NCI-H1092 (cell line): ENCODE measurements around the gene ST6GALNAC1.
"Not testable (repeated sequence)": the region's sequence is repeated elsewhere in the genome, so short reads cannot be mapped to it uniquely, and the experiment has no call there.

Experiments used
- DNase-seq: peaks from one replicate; lab custom pipeline; 2025; lab: John Stamatoyannopoulos, UW

The ST6GALNAC1 gene

DNA sequence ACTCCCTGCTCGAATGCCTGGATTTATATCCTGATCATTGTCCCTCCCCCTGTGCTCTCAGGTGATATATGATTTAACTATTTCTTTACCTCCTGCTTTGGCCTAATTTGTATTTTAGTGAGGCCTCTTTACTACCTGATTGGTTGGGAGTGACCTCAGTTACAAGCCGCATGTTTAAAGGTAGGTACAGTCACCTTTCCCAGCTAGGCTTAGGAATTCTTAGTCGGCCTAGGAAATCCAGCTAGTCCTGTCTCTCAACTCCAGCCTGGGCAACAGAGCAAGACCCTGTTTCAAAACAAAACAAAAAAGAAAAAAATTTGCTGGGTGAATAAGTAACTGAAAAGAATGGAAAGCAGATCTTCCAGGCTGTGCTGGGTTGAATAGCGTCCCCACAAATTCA, 31.1 kb downstream of the ST6GALNAC1 start:
- DNase-seq, result no peak

DNA sequence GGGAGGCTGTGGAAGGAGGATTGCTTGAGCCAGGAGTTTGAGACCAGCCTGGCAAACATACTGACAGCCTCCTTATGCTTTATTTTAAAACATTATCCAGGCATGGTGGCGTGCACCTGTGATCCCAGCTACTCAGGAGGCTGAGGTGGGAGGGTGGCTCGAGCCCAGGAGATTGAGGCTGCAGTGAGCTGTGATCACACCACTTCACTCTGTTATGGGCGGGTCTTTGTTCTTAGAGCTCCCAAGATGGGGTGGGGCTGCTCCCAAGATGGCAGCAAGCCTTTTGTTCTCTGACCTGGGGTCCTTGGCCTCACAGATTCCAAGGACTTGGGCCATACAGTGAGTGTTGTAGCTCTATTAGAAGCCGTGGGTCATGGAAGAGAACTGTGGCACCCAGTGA, 31.8 kb downstream of the ST6GALNAC1 start:
- DNase-seq, result no peak

DNA sequence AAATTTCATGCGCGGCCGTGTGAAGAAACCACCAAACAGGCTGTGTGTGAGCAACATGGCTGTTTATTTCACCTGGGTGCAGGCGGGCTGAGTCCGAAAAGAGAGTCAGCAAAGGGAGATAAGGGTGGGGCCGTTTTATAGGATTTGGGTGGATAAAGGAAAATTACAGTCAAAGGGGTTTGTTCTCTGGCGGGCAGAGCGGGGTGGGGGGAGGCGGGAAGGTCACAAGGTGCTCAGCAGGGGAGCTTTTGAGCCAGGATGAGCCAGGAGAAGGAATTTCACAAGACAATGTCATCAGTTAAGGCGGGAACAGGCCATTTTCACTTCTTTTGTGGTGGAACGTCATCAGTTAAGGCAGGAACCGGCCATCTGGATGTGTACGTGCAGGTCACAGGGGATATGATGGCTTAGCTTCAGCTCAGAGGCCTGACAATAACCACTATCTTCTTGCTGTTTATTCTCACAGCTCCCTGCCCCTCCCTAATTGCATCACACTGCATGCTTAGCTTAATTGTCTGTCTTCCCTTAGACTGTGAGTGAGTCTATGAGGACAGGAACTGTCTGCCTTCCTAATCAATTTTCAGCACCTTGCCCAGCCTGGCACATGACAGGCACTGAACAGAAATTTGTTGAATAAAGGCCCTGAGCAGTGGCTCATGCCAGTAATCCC, 32.3 kb downstream of the ST6GALNAC1 start:
- not testable (repeated sequence) for DNase-seq

DNA sequence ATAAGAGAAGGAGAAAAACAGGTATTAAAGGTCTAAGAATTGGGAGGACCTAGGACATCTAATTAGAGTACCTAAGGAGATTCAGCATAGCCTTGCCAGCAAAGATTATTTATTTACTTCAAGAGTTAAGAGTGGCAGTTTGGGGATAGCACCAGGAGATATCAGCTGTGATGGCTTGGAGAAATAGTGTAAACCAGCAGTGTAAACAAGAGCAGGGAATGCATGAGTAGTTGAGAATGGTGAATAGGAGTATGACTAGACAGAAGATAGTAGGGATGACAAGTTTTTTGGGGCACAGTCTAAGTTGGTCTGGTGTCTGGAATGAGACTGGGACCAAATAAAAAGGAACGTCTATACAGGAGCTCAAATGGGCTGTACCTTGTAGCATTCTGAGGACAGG, 36.9 kb downstream of the ST6GALNAC1 start:
- DNase-seq, result not testable (repeated sequence)

DNA sequence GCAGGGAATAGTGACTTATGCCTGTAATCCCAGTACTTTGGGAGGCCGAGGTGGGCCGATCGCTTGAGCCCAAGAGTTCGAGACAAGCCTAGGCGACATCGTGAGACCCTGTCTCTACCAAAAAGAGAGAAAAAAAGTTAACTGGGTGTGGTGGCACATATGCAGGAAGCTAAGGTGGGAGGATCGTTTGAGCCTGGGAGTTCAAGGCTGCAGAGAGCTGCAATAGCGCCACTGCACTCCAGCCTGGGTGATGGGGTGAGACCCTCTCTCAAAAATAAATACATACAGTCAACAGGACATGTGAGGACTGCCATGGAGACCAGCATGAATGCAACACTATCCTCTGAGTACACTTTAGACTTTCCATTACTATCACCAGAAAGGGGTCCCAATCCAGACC, 42.5 kb downstream of the ST6GALNAC1 start:
- no peak for DNase-seq

DNA sequence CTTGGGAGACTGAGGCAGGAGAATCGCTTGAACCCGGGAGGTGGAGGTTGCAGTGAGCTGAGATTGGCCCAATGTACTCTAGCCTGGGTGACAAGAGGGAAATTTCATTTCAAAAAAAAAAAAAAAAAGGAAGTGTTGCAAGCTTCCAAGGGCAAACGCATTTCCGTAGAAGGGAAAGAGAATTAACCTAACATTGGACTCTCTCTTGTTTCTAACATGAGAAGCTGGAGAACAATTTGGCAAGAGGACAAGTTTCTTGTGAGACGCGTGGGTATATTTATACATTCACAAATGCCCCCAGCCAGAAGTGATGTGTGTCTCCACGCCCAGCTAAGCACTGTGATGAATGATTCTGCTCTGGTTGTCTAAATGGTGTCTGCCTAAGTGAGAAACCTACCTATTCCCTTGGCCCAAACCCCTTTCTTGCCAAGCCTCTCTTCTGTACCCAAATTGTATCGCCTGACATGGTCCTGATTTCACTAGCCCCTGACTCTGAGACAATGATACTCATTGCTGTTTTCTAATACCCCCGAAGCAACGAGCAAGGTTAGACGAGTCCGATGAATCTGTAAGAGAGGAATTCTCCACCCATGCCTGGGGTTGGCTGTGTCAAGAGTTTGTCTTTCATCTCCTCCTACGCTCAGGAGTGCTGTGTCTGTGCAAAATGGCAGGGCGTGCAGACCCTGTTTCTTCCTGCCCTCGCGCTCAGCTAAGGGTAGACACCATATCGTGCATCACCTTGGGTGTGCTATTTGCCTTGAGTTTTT, 43.7 kb downstream of the ST6GALNAC1 start:
- no peak for DNase-seq

DNA sequence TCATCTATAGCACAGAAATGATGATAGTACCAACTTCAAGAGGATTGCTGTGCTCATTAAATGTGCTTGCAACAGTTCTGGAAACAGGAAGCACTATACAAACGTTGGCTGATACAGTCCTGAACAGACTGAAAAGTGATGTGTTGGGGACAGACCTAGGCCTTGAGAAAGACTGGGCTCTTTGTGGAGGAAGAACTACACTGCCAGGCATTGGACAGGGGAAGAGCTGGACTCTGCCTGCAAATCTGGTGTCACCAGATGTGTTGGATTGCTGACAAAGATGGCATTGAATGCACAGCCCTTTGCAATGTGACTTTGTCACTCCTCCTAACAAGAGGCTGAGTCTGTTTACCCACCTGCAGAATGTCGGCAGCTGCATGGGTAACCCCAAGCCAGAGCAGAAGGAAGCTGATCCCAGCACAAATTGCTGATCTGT, 45.5 kb downstream of the ST6GALNAC1 start:
- DNase-seq, result peak; percentile 35

DNA sequence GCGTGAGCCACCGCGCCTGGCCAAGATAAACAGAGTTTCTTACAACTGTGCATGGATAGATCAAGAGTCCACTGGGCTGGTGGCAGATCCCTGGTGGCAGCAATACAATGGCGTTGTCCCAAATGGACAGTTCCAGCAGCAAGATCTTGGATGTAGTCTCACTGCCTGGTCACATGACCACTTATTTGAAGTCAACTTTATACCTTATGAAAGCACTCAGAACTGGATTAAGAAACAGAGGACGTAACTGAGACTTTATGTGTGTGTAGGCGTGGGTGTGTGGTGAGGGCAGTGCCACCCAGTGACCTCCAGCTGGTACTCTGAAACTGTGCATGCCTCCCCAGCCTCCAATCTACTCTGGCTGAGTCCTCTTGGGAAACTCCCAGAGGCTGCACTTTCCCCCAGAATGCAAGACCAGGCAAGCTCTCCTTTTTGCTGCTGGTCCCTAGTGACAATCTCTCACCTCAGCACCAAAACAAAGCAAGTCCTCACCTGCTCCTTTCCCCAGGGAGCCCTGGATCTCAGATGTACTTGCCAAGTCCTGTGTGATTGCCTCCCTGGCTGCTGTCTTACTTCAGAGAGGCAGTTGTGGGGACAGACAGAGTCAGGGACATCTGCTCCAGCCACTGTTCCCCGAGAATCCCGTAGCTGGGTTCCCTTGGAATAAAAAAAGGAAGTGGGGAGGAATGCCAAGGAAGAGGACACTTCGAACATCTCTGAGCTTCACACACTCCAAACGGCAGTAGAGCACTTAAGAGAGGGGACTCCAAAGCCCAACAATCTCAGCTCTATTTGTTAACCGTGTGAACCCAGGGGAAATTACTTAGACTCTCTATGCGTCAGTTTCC, 46.2 kb downstream of the ST6GALNAC1 start:
- DNase-seq, result peak; percentile 35

DNA sequence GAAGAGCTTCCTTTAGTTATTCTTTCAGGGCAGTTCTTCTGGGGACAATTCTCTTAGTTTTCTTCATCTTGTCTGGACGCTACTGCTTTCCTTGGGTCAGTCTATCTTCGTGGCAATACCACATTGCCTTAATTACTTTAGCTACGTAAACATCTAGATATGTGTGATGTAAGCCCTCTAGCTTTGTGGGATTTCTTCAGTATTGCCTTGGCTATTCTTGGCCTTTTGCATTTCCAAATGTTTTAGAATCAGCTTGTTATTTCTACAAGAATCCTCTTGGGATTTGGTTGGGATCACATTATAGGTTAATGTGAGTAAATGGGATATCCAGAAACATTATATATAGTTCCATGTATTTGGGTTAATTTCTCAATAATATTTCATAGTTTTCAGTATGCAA, 48.9 kb downstream of the ST6GALNAC1 start:
- DNase-seq, result no peak

DNA sequence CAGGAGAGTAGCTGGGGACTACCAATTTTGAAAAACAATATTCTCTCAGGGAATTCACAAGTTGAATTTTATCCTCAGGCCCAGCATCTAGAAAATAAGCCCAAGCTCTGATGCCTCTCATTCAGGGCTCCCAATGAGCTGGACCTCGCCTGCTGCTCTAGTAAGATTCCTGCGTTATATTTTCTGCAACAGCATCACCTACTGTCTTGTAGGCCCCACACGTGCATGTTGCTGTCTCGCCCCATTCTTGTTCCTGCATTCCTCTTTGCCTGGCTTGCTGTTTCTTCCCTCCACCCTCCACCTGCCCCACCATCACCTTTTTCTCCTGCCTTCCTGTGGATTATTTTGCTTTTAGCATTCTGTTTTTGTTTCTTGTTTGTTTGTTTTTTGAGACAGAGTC, 49.6 kb downstream of the ST6GALNAC1 start:
- no peak for DNase-seq

DNA sequence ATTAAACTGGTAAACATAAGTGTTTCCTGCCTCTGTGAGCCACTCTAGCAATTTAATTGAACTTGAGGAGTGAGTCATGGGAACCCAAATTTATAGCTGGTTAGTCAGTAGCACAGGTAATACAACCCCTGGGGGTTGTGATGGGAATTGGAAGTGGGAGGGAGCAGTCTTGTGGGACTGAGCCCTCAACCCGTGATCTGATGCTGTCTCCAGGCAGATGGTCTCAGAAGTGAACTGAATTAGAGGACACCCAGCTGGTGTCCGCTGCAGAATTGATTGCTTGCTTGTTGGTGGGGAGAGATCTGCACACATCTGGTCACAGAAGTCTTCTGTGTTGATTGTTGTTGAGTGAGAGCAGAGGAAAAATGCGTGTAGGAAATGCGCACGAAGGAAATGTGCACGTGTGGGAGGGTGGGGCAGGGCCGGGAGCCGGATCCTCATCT, 50.2 kb downstream of the ST6GALNAC1 start:
- DNase-seq, result no peak

DNA sequence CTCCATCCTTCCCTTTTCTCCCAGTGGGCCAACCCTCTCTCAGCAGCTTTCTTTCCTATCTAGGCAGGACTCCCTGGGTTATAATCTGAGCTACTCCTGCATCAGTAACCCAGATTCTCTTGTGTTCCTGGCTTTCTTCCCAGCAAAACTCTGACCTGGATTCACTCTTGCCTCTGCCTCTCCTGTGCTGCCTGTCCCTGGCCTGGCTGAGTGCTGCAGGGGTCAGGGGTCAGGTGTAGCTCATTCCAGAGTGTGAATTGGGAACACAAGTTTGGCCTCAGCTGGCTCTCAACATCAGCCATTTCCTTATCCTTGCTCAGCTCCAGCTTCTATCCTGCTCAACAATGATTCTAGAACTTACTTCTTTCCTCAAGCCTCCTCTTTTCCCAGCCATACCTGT, 55.4 kb downstream of the ST6GALNAC1 start:
- DNase-seq, result no peak

DNA sequence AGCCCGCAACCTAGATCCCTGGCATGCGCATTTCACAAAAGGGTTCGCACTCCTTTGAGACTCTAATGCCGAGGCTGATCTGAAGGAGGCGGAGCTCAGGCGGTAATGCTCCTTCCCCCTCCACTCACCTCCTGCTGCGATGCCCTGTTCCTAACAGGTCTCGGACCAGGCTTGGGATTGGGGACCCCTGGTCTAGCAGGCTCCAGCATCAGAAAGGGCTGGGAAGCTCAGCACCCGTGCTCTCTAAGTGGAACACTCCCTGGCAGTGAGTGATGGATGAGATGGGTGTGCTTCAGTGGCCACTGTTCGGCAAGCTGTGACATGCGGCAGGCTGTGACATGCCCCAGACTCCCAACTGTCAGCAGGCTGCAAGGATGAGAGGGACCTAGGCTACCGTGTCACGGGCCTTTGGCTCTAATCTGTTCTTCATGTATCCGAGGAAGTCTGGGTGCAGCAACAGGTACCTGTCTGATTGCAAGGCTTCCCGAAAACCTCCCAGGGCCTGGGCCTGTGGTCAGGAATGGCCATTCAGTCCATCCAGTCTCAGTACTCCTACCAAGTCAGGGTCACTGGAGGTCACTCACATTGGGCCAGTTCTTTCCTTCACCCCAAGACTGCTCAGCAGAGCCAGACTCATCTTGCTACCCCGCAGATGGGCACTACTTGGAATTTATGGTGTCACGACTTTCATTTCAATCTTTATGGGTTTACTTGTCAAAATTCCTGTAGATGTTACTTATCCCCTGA, 56.6 kb downstream of the ST6GALNAC1 start:
- no peak for DNase-seq

DNA sequence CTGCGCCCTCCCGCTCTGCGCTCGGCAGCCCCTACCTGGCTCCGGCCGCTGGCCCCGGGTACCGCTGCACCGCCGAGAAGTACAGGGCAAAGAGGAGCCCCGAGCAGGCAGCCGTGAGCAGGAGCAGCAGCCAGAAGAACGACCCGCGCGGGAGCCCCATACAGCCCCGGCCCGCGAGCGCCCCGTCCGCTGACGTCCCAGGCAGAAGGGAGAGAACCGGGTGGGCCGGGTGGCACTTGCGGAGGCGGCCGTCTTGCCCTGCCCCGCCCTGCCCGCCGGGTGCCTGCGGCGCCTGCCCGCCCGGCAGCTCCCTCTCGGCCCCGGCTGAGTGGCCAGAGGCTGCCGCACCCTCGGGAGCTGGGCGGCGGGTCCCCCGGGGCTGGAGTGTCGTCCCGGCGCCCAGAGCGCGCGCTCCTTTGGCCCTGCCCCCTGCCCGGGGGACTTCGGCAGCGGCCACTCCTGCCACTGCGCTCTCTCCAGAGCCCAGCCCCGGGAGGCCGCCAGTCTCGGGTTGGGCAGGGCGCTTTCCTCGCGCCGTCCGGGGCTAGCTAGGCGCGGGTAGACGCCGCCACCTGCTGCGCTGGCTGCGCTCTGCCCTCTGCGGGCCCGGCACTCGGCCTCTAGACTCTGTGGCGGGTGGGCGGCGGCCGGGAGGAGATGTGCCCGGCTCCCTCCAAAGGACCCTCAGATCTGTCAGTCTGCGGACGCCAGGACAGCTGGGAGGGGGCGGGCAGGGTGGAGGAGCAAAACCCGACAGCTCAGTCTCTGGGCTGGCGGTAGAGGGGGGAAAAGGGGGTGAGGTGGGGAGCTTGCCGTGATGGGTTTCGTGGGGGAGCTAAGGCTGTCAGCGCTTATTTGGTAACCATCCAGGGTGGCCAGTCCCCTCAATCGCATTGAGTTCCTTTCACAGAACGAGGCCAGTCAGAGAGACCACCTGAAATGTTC, 57.6 kb downstream of the ST6GALNAC1 start, which contains the start of gene ST6GALNAC2:
Gene ST6GALNAC2 (minus strand): TSS at position 212 of the 945 bp plus-strand sequence. CDS start 52 bp downstream, at position 160.
- peak; percentile 23 for DNase-seq

DNA sequence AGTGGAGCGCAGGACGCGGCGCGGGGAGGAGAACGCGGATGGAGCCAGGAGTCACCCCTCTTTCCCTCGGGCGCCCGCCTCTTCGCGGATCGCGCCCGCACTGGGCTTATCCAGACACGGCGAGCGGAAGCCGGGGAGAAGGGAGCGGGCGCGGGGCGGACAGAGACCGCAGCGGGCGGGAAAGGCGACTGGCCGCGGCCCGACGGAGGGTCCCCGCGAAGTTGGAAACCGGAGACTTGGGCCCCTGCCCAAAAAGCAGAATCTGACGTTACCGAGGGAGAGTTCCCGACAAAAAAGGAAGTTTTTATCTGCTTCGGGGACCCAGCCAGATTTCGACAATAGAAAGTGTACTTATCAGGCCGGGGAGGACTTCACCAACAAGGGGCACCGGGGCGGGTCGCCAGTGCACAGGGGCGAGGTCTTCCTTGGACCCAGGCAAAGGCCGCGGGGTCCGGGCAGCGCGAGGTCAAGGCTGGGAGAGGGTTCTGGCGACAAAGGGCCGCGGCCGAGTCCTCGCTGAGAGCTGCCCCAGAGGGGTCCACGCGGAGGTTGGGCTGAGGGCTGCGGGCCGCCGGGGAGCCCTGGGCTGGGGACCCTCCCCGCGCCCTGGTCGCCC, 58.4 kb downstream of the ST6GALNAC1 start:
- no peak for DNase-seq

DNA sequence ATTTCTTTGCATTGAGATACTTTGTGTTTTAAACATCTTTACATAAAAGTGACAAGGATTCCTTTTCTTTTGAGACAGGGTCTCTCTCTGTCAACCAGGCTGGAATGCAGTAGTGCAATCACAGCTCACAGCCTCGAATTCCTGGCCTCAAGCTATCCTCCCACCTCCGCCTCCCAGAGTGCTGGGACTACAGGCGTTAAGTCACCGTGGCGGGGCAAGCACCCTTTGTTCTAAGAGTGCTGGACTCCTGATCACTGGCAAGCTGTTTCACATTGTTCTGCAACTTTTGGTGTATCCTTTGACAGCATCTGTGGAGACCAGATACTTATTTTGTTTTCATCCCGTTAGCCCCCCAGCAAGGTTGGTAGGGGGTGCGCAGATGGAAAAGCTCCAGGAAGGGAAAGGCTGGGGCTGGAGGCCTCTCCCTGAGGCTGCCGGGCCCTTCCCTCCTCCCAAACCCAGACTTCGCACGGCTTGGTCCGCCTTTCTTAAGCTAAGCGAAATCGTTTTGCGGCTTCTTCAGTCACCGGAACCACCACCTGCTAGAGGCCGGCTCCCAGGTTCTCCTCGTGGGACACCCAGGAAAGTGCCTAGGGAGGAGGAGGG, 59.0 kb downstream of the ST6GALNAC1 start:
- DNase-seq, result no peak

DNA sequence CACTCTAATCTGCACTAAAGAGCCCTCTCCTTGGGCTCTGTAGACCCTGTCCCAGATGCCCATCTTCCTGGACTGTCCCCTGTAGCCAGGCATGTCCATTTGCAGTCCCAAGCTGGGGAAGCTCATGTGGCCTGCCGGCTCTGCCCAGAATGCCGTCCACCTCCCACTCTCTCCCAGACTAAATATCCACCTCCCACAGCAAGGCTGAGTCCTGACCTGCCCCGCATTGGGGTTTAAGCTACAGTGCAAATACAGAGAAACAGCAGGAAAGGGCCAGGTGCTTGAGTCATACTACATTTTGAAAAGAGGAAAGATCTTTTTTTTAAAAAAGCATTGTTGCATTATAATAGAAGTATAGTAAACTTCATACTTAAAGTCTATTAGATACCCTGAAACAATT, 60.9 kb downstream of the ST6GALNAC1 start:
- no peak for DNase-seq

DNA sequence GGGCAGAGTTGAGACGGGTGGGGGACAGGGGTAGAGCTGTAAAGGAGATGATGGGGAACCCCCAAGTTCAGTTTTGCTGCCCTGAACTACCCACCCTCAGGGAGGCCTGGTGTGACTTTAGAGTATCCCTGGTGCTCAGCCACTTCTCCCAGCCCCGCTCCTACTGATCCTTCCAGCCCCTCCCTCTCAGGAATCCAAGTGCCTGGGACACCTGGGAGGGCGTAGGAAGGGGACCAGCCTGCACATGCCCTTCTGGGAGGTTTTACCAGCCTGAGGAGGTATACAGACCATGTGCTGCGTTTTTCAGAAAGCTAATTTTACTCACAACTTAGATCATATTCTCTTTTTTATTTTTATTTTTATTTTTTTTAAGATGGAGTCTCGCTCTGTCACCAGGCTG, 62.0 kb downstream of the ST6GALNAC1 start:
- DNase-seq, result no peak

DNA sequence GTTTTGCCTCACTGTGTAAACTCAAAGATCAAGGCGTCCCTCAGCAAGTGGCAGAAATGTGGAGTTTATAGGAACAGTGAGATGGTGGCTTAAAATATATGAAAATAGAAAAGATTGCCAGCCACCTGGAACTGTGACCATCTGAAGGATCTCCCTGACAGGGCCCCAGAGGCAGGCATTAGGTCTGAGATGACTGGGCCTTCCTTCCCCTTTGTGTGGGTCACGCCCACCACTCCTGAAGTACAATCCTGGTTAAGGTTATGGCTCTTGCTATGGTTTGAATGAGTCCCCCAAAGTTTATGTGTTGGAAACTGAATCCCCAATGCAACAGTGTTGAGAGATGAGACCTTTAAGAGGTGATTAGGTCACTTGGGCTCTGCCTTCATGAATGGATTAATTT, 64.3 kb downstream of the ST6GALNAC1 start:
- DNase-seq, result no peak

DNA sequence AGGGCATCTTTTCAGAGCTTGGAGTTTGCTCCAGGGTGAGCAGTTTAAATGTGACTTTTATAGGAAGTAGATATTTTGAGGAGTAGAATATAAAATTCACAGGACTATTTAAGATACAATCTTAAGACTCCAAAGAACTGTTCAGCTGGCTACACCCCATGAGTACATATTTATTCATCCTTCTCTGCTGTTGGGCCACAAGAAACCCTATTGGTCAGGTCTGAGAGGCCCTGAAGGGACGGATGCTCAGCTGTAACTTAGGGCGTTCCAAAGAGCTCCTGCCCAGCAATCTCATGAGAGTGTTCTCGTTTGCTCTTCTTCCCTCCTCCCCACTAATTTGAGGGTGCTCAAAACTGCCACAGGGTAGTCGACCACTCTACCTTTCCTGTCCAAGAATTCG, 65.2 kb downstream of the ST6GALNAC1 start:
- no peak for DNase-seq
